ENCODE results near the gene IGFBP7.

DNA sequence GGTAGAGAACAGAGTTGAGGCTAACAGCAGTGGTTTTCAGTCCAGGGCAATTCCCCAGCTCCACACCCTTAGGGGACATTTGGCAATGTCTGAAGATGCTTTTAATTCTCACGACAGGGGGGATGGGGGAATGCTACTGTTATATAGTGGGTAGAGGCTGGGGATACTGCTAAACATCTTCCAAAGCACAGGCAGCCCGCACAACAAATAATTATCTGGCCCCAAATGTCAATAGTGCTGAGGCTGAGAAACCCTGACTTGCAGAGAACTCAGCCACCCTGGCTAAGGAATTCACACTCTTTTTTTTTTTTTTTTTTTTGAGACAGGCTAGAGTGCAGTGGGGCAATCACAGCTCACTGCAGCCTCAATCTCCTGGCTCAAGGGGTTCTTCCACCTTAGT, 70.8 kb downstream of the IGFBP7 start:
- TF ChIP-seq, protein P1, sequence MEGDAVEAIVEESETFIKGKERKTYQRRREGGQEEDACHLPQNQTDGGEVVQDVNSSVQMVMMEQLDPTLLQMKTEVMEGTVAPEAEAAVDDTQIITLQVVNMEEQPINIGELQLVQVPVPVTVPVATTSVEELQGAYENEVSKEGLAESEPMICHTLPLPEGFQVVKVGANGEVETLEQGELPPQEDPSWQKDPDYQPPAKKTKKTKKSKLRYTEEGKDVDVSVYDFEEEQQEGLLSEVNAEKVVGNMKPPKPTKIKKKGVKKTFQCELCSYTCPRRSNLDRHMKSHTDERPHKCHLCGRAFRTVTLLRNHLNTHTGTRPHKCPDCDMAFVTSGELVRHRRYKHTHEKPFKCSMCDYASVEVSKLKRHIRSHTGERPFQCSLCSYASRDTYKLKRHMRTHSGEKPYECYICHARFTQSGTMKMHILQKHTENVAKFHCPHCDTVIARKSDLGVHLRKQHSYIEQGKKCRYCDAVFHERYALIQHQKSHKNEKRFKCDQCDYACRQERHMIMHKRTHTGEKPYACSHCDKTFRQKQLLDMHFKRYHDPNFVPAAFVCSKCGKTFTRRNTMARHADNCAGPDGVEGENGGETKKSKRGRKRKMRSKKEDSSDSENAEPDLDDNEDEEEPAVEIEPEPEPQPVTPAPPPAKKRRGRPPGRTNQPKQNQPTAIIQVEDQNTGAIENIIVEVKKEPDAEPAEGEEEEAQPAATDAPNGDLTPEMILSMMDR (IDR thresholded peaks at IDR 0.05), result no peak
- no peak for TF ChIP-seq TP53 (CRISPR knock-in tag; IDR thresholded peaks at IDR 0.05)
- TF ChIP-seq, protein P2, sequence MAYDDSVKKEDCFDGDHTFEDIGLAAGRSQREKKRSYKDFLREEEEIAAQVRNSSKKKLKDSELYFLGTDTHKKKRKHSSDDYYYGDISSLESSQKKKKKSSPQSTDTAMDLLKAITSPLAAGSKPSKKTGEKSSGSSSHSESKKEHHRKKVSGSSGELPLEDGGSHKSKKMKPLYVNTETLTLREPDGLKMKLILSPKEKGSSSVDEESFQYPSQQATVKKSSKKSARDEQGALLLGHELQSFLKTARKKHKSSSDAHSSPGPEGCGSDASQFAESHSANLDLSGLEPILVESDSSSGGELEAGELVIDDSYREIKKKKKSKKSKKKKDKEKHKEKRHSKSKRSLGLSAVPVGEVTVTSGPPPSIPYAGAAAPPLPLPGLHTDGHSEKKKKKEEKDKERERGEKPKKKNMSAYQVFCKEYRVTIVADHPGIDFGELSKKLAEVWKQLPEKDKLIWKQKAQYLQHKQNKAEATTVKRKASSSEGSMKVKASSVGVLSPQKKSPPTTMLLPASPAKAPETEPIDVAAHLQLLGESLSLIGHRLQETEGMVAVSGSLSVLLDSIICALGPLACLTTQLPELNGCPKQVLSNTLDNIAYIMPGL (CRISPR knock-in tag; IDR thresholded peaks at IDR 0.05; ENCODE audit: borderline replicate concordance), result no peak
- no peak for TF ChIP-seq SREBF2 (IDR thresholded peaks at IDR 0.05)
- TF ChIP-seq EP300 (IDR thresholded peaks at IDR 0.05), result no peak
- TF ChIP-seq RNF2 (IDR thresholded peaks at IDR 0.05; ENCODE audit: borderline replicate concordance, low read depth), result no peak
- TF ChIP-seq RAD21 (conservative IDR thresholded peaks at IDR 0.05 in 1 of 2, IDR thresholded peaks at IDR 0.05 in 1 of 2), result no peak
- TF ChIP-seq POLR2A (IDR thresholded peaks at IDR 0.05; ENCODE audit: low read length), result no peak
- TF ChIP-seq NFE2L2 (conservative IDR thresholded peaks at IDR 0.05; ENCODE audit: low read length), result no peak
- TF ChIP-seq, protein P3, sequence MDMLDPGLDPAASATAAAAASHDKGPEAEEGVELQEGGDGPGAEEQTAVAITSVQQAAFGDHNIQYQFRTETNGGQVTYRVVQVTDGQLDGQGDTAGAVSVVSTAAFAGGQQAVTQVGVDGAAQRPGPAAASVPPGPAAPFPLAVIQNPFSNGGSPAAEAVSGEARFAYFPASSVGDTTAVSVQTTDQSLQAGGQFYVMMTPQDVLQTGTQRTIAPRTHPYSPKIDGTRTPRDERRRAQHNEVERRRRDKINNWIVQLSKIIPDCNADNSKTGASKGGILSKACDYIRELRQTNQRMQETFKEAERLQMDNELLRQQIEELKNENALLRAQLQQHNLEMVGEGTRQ (IDR thresholded peaks at IDR 0.05), result no peak
- TF ChIP-seq SMC3 (IDR thresholded peaks at IDR 0.05), result no peak
